Glutamatergic neuron (in vitro differentiated cells): ENCODE measurements around the gene MLF2. TPM values are rescaled to one million over a fixed set of nuclear protein-coding genes. Genes with fewer than 3 reads are reported as not detected.

Experiments
- DNase-seq: peaks from one replicate; pipeline ENCODE4 v3.0.0; 2022
- H3K27ac Mint-ChIP-seq: one replicate; pipeline ENCODE4 v1.8.0; 2020; ENCODE audit warnings: mild to moderate bottlenecking, mixed read lengths, inconsistent platforms; ENCODE audit not compliant: unreplicated experiment
- H3K27me3 Mint-ChIP-seq: one replicate; pipeline ENCODE4 v1.8.0; 2020; ENCODE audit warnings: mild to moderate bottlenecking, moderate library complexity, mixed read lengths, inconsistent platforms; ENCODE audit not compliant: unreplicated experiment
- H3K36me3 Mint-ChIP-seq: one replicate; pipeline ENCODE4 v1.8.0; 2020; ENCODE audit warnings: mild to moderate bottlenecking, mixed read lengths, inconsistent platforms; ENCODE audit not compliant: unreplicated experiment
- H3K4me1 Mint-ChIP-seq: one replicate; pipeline ENCODE4 v1.8.0; 2020; ENCODE audit warnings: mild to moderate bottlenecking, low read depth, mixed read lengths, inconsistent platforms; ENCODE audit not compliant: unreplicated experiment
- H3K4me3 Mint-ChIP-seq: one replicate; pipeline ENCODE4 v1.8.0; 2020; ENCODE audit warnings: mild to moderate bottlenecking, mixed read lengths, inconsistent platforms; ENCODE audit not compliant: unreplicated experiment
- H3K9me3 Mint-ChIP-seq: one replicate; pipeline ENCODE4 v1.8.0; 2020; ENCODE audit warnings: mild to moderate bottlenecking, moderate library complexity, mixed read lengths, inconsistent platforms; ENCODE audit not compliant: unreplicated experiment
- CTCF ChIP-seq: fragments of 200-600 bp; sonication (generic); IDR thresholded peaks from one replicate; pipeline ENCODE4 v1.5.0; 2021; ENCODE audit not compliant: partially characterized antibody, unreplicated experiment
- total RNA-seq: library from RNA; stranded (reverse); fragmentation: NEBNext Ultra II Directional; extraction: Animal tissue kit (Norgen Biotek cat#: 25700); gene quantifications from one replicate; pipeline ENCODE4 v1.2.1, GENCODE V29; 2021; ENCODE audit not compliant: unreplicated experiment

The MLF2 gene
- total RNA-seq, 1 donor from 2014 or later, result 228 TPM

GRCh38 chr12:6787309-6787708 is 34.4 kb upstream of the MLF2 start:
- DNase-seq, result no peak
- H3K4me3 Mint-ChIP-seq, result no peak overlapping the region
- H3K4me1 Mint-ChIP-seq, result peaks cover 8% of the 10 kb centered on the region
- no peak for TF ChIP-seq CTCF
- H3K27ac Mint-ChIP-seq, result no peak overlapping the region
- peaks cover 5% of the 10 kb centered on the region for H3K27me3 Mint-ChIP-seq
- H3K36me3 Mint-ChIP-seq, result no peaks in the 10 kb centered on the region
- H3K9me3 Mint-ChIP-seq, result peaks cover 1% of the 10 kb centered on the region

- H3K4me1 Mint-ChIP-seq, result peaks cover 9% of the 10 kb centered on the region
- DNase-seq, result no peak
- no peak overlapping the region for H3K4me3 Mint-ChIP-seq
- TF ChIP-seq CTCF, result no peak
- no peaks in the 10 kb centered on the region for H3K36me3 Mint-ChIP-seq
- H3K27ac Mint-ChIP-seq, result no peak overlapping the region
- H3K27me3 Mint-ChIP-seq, result peaks cover 5% of the 10 kb centered on the region
- peaks cover 1% of the 10 kb centered on the region for H3K9me3 Mint-ChIP-seq
Observed at GRCh38 chr12:6786416-6787094, 33.6 kb upstream of the MLF2 start.

- Mint-ChIP-seq H3K4me1 (peaks cover 11% of the 10 kb centered on the region), H3K36me3 (no peaks in the 10 kb centered on the region), H3K4me3 (no peak overlapping the region), H3K9me3 (peaks cover 2% of the 10 kb centered on the region), H3K27me3 (peaks cover 5% of the 10 kb centered on the region), H3K27ac (no peak overlapping the region)
- no peak for TF ChIP-seq CTCF
- no peak for DNase-seq
Observed at GRCh38 chr12:6784761-6785160, 31.8 kb upstream of the MLF2 start.

- Mint-ChIP-seq H3K36me3 (no peaks in the 10 kb centered on the region), H3K9me3 (peaks cover 5% of the 10 kb centered on the region), H3K27me3 (peaks cover 5% of the 10 kb centered on the region), H3K4me1 (peaks cover 15% of the 10 kb centered on the region), H3K4me3 (no peak overlapping the region), H3K27ac (no peak overlapping the region)
- TF ChIP-seq CTCF, result no peak
- no peak for DNase-seq
Observed at GRCh38 chr12:6784296-6784695, 31.4 kb upstream of the MLF2 start.

GRCh38 chr12:6783828-6784227 is 30.9 kb upstream of the MLF2 start:
- peaks cover 6% of the 10 kb centered on the region for H3K27me3 Mint-ChIP-seq
- H3K36me3 Mint-ChIP-seq, result no peaks in the 10 kb centered on the region
- no peak for DNase-seq
- peaks cover 10% of the 10 kb centered on the region for H3K9me3 Mint-ChIP-seq
- H3K27ac Mint-ChIP-seq, result no peak overlapping the region
- no peak for TF ChIP-seq CTCF
- H3K4me1 Mint-ChIP-seq, result peaks cover 18% of the 10 kb centered on the region
- H3K4me3 Mint-ChIP-seq, result no peak overlapping the region
